ENCODE results near the gene CHI3L1. TPM values are rescaled to one million over a fixed set of nuclear protein-coding genes. Genes with fewer than 3 reads are reported as not detected.

CHI3L1 gene
- total RNA-seq, 1 experiment from 2014 or later = not detected

- TF ChIP-seq CTCF (conservative IDR thresholded peaks at IDR 0.05) = peak; percentile 36; the same call in 1 of the 3 replicates
- Histone ChIP-seq H2BK12ac (ENCODE audit: insufficient read length, low read depth, low read length) (no peak overlapping the region), H3K4me1 (ENCODE audit: insufficient read depth, low read length) (0 out of 2 replicates have a peak, but pooled peaks cover 4% of the 10 kb centered on the region), H2BK120ac (ENCODE audit: low read depth, low read length, poor library complexity, severe bottlenecking) (no peak overlapping the region), H4K5ac (ENCODE audit: insufficient read length, low read depth, low read length) (no peak overlapping the region), H3T11ph (ENCODE audit: low read length) (no peak overlapping the region), H3K4me2 (ENCODE audit: insufficient read depth, insufficient read length, low read length) (no peak overlapping the region), H4K91ac (ENCODE audit: insufficient read length, low read depth, low read length) (no peak overlapping the region), H3K23ac (ENCODE audit: insufficient read length, low read depth, low read length) (no peak overlapping the region), H3K27me3 (ENCODE audit: insufficient read depth, low read length) (no peaks in the 10 kb centered on the region), H3K56ac (ENCODE audit: insufficient read length, low read depth, low read length) (no peak overlapping the region), H3K9ac (ENCODE audit: extremely low read depth, insufficient read length, low read length) (no peak overlapping the region), H3K23me2 (ENCODE audit: insufficient read length, low read depth, low read length, poor library complexity, severe bottlenecking) (no peaks in the 10 kb centered on the region), H4K20me1 (ENCODE audit: control insufficient read depth, insufficient read depth, insufficient read length) (no peaks in the 10 kb centered on the region), H3K9me3 (ENCODE audit: control insufficient read depth, low read depth, low read length) (no peaks in the 10 kb centered on the region), H2AK5ac (ENCODE audit: insufficient read length, low read length) (no peak overlapping the region), H3K27ac (ENCODE audit: insufficient read length, low read depth, low read length) (no peak overlapping the region), H4K8ac (replicated peaks; ENCODE audit: insufficient read length, low read depth, low read length) (no peak overlapping the region), H2BK20ac (ENCODE audit: low read depth, low read length, poor library complexity, severe bottlenecking) (no peak overlapping the region), H2AFZ (ENCODE audit: low read length) (no peak overlapping the region), H3K18ac (ENCODE audit: insufficient read length, low read depth, low read length) (no peak overlapping the region), H3K14ac (ENCODE audit: insufficient read depth, low read length) (no peak overlapping the region), H3K4ac (ENCODE audit: low read depth, low read length) (no peak overlapping the region), H2BK15ac (ENCODE audit: low read depth, low read length) (no peak overlapping the region), H2BK5ac (ENCODE audit: insufficient read length, low read length) (no peak overlapping the region), H3K79me1 (ENCODE audit: insufficient read depth, low read depth, low read length, poor library complexity, severe bottlenecking) (no peaks in the 10 kb centered on the region), H3K79me2 (ENCODE audit: insufficient read depth, low read length) (no peaks in the 10 kb centered on the region)
- H3K27ac Mint-ChIP-seq = no peak overlapping the region; a peak in 1 of 7 replicates
- no peak for DNase-seq
- H3K27me3 Mint-ChIP-seq (ENCODE audit: low read depth) = peaks cover 2% of the 10 kb centered on the region; the same call in 1 of the 2 replicates
- WGBS (ENCODE audit: extremely low coverage, insufficient read length, low lambda C conversion rate) = no CpG with 5 or more reads among the region's 1 CpG
- no peaks in the 10 kb centered on the region for H3K36me3 Mint-ChIP-seq (ENCODE audit: insufficient read depth in 1 of 3, low read depth in 3 of 3)
- no peaks in the 10 kb centered on the region for H3K9me3 Mint-ChIP-seq
- peaks cover 11 to 17% of the 10 kb centered on the region in 2 experiments for H3K4me1 Mint-ChIP-seq
- H3K4me3 Mint-ChIP-seq = no peak overlapping the region
Measured at GRCh38 chr1:203136409-203137042, 50.0 kb downstream of the CHI3L1 start.
